K562 (cell line): ENCODE results near the gene IL7R. TPM values are rescaled to one million over a fixed set of nuclear protein-coding genes. Genes with fewer than 3 reads are reported as not detected.

Source experiments
- ATAC-seq: fragments of 200-7000 bp; cut with Tn5 transposase; 3 replicates; pipeline ENCODE4 v1.9.1; 2020; ENCODE audit warnings: moderate library complexity
- BruUV-seq: library from RNA; stranded (reverse); fragments of 400-500 nt; replicated peaks from 2 replicates; lab custom pipeline; 2021; lab: Mats Ljungman, UMichigan
- CTCF ChIA-PET: fragments of 300-600 bp; formaldehyde crosslinking; extraction: SDS; loops from one replicate; lab custom pipeline; 2021; ENCODE audit warnings: low intra/inter-chr PET ratio; lab: Yijun Ruan, JAX
- POLR2A ChIA-PET: fragments of 300-600, 350-650 bp; sonication (Branson Sonifier 250); formaldehyde crosslinking; extraction: SDS; loops from one replicate; lab custom pipeline; 2021; ENCODE audit warnings: antibody characterized with exemption, inconsistent platforms; lab: Yijun Ruan, JAX
- DNase-seq, 4 experiments: peaks; one replicate each; pipeline versions ENCODE4 v3.0.0 to v3.0.0-alpha.2; 2011 to 2018; ENCODE audit warnings: low spot score in 3 of 4, mixed read lengths in 3 of 4; ENCODE audit errors: extremely low read depth in 1 of 4
- FAIRE-seq: peaks from 2 replicates; lab custom pipeline; 2011; peaks lifted over from hg19 to GRCh38; lab: Jason Lieb, UNC
- H2AFZ ChIP-seq: 2 replicates; pipeline ENCODE4 v1.6.0; 2011; ENCODE audit warnings: low read depth, low read length, control low read depth, inconsistent platforms
- H3K27ac ChIP-seq: fragments of 200-600 bp; 3 replicates; pipeline ENCODE4 v1.8.0; 2011; ENCODE audit warnings: low read depth, mild to moderate bottlenecking, control low read depth, inconsistent platforms, low read length, moderate library complexity, mixed read lengths; ENCODE audit errors: extremely low read depth
- H3K27me3 ChIP-seq, 2 experiments: fragments of 300-600 bp in 1 of 2; 2 replicates in 1 of 2; 3 replicates in 1 of 2; pipeline versions ENCODE4 v1.6.0 to v1.8.0; 2011; ENCODE audit warnings: inconsistent platforms in 2 of 2, low read length in 2 of 2, mild to moderate bottlenecking in 1 of 2, mixed read lengths in 1 of 2, moderate library complexity in 1 of 2; ENCODE audit not compliant: control insufficient read depth in 2 of 2, insufficient read depth in 2 of 2
- H3K36me3 ChIP-seq: fragments of 300-600 bp; 3 replicates; pipeline ENCODE4 v1.8.0; 2011; ENCODE audit warnings: mild to moderate bottlenecking, low read length, inconsistent platforms; ENCODE audit not compliant: control insufficient read depth, insufficient read depth
- H3K4me1 ChIP-seq, 2 experiments: fragments of 200-600 bp in 1 of 2; replicated peaks in 1 of 2; 2 replicates in 1 of 2; 3 replicates in 1 of 2; pipeline versions ENCODE4 v1.5.1 to v1.8.0; 2011; ENCODE audit warnings: inconsistent platforms in 2 of 2, low read length in 2 of 2, mild to moderate bottlenecking in 1 of 2, mixed read lengths in 1 of 2, moderate library complexity in 1 of 2; ENCODE audit not compliant: control insufficient read depth in 2 of 2, insufficient read depth in 2 of 2
- H3K4me2 ChIP-seq: 2 replicates; pipeline ENCODE4 v1.6.1; 2011; ENCODE audit warnings: low read length, control low read depth, inconsistent platforms, mixed read lengths; ENCODE audit not compliant: insufficient read depth
- H3K4me3 ChIP-seq: fragments of 200-600 bp; sonication (generic), shearing (Covaris generic); 2 replicates; pipeline ENCODE4 v1.5.1; 2016; ENCODE audit warnings: control low read depth, inconsistent platforms
- H3K79me2 ChIP-seq: fragments of 200-600 bp; 3 replicates; pipeline ENCODE4 v1.8.0; 2011; ENCODE audit warnings: low read length, inconsistent platforms; ENCODE audit not compliant: control insufficient read depth, insufficient read depth
- H3K9ac ChIP-seq, 2 experiments: 2 replicates each; pipeline versions ENCODE4 v1.6.0 to v1.6.1; 2011; ENCODE audit warnings: low read depth in 2 of 2, low read length in 2 of 2, control low read depth in 1 of 2, inconsistent platforms in 1 of 2, mild to moderate bottlenecking in 1 of 2, mixed read lengths in 1 of 2; ENCODE audit not compliant: insufficient read depth in 1 of 2
- H3K9me1 ChIP-seq: one replicate; pipeline ENCODE4 v1.6.0; 2011; ENCODE audit warnings: inconsistent platforms, mild to moderate bottlenecking, low read length, moderate library complexity; ENCODE audit not compliant: control insufficient read depth, insufficient read depth
- H3K9me3 ChIP-seq: replicated peaks from 2 replicates; pipeline ENCODE4 v1.5.1; 2011; ENCODE audit warnings: low read depth, low read length, inconsistent platforms; ENCODE audit not compliant: control insufficient read depth, insufficient read depth
- H4K20me1 ChIP-seq: replicated peaks from 2 replicates; pipeline ENCODE4 v1.6.1; 2011; ENCODE audit warnings: low read length, inconsistent platforms, mixed read lengths; ENCODE audit not compliant: control insufficient read depth, insufficient read depth
- CSDE1 ChIP-seq, 2 experiments: fragments of 450-650 bp; IDR thresholded peaks; 2 replicates each; pipeline ENCODE4 v1.6.1; 2016; ENCODE audit warnings: mild to moderate bottlenecking in 1 of 2
- HNRNPL ChIP-seq: fragments of 200-400 bp; formaldehyde crosslinking; IDR thresholded peaks from 2 replicates; pipeline ENCODE4 v1.6.1; 2017; ENCODE audit warnings: low read depth, mild to moderate bottlenecking, low read length
- KLF6 ChIP-seq: fragments of 250-450 bp; sonication (Bioruptor Pico); IDR thresholded peaks from 2 replicates; pipeline ENCODE4 v1.4.0; 2020; ENCODE audit warnings: mild to moderate bottlenecking, moderate library complexity, borderline replicate concordance
- MEIS2 ChIP-seq: fragments of 450-650 bp; IDR thresholded peaks from 2 replicates; pipeline ENCODE4 v1.6.1; 2014; ENCODE audit warnings: mild to moderate bottlenecking; ENCODE audit not compliant: partially characterized antibody
- MTF1 ChIP-seq: fragments of 250-450 bp; sonication (Bioruptor Pico); IDR thresholded peaks from 2 replicates; pipeline ENCODE4 v1.9.0; 2021; ENCODE audit warnings: moderate library complexity, mild to moderate bottlenecking, inconsistent platforms, borderline replicate concordance
- MYNN ChIP-seq, 2 experiments: sonication (generic); formaldehyde crosslinking in 1 of 2; IDR thresholded peaks; 2 replicates each; pipeline versions ENCODE4 v1.5.0 to v1.6.1; 2016 to 2020; ENCODE audit warnings: antibody characterized with exemption in 1 of 2, missing genetic modification reagents in 1 of 2
- SMAD4 ChIP-seq: fragments of 250-450 bp; sonication (Bioruptor Pico); conservative IDR thresholded peaks from 2 replicates; pipeline ENCODE4 v1.8.0; 2021; ENCODE audit warnings: inconsistent platforms, mild to moderate bottlenecking, moderate library complexity
- ZBTB1 ChIP-seq: sonication (generic); formaldehyde crosslinking; IDR thresholded peaks from 2 replicates; pipeline ENCODE4 v1.8.1; 2023; ENCODE audit warnings: missing genetic modification reagents, low read depth, mild to moderate bottlenecking, borderline replicate concordance
- ZNF134 ChIP-seq: fragments of 250-450 bp; sonication (Bioruptor Pico); conservative IDR thresholded peaks from 2 replicates; pipeline ENCODE4 v1.4.0; 2020
- ZNF444 ChIP-seq: fragments of 250-450 bp; sonication (Bioruptor Pico); IDR thresholded peaks from 2 replicates; pipeline ENCODE4 v1.4.0; 2020; ENCODE audit warnings: mild to moderate bottlenecking, moderate library complexity
- WGBS: fragments of 100-300 bp; shearing (Covaris generic); methylation state at CpG from one replicate; pipeline ENCODE4 v1.1.6; 2016; ENCODE audit warnings: low coverage, mixed read lengths; ENCODE audit not compliant: insufficient coverage; ENCODE audit errors: missing lambda C conversion rate; 5-methylcytosine and 5-hydroxymethylcytosine counted together
- in situ Hi-C: fragments of 300-500 bp; cut with MboI; formaldehyde crosslinking; loops from 4 replicates; pipeline ENCODE4 v1.15.0; 2018; ENCODE audit warnings: inconsistent platforms, mixed read lengths
- intact Hi-C: fragments of 100-400 bp; cut with micrococcal nuclease; formaldehyde crosslinking; loops from 2 replicates; pipeline ENCODE4 v1.14.2; 2022
- polyA plus RNA-seq, 8 experiments: library from polyadenylated mRNA; depleted of rRNA in 4 of 8; stranded (reverse) in 5 of 8; unstranded in 3 of 8; fragments of >200 nt; fragmentation: Nextera tagmentation in 2 of 8; fragmentation: Illumina TruSeq in 1 of 8; extraction: Ambion mirVana in 2 of 8; extraction: Trizol in 1 of 8; gene quantifications; 2 replicates each; pipeline versions ENCODE4 v1.2.1 to v1.2.3, GENCODE V29; 2011 to 2014; ENCODE audit warnings: inconsistent platforms in 1 of 8, missing spikeins in 1 of 8
- total RNA-seq, 7 experiments: library from RNA; depleted of rRNA in 6 of 7; stranded (reverse); fragments of >200 nt in 6 of 7; fragmentation: Illumina TruSeq in 2 of 7; extraction: Trizol in 2 of 7; gene quantifications; 2 replicates each; pipeline versions ENCODE4 v1.2.1 to v1.2.3, GENCODE V29; 2011 to 2021; ENCODE audit warnings: low replicate concordance in 1 of 7
- TF ChIP-seq, protein P1 (sequence below): fragments of 250-450 bp; sonication (Bioruptor Pico); IDR thresholded peaks from 2 replicates; pipeline ENCODE4 v1.5.0; 2021; ENCODE audit warnings: mild to moderate bottlenecking, moderate library complexity
- TF ChIP-seq, protein P2 (sequence below): sonication (generic); formaldehyde crosslinking; IDR thresholded peaks from 2 replicates; pipeline ENCODE4 v1.8.1; 2023; ENCODE audit warnings: mild to moderate bottlenecking, missing genetic modification reagents
- TF ChIP-seq, protein P3 (sequence below): fragments of 450-650 bp; IDR thresholded peaks from 2 replicates; pipeline ENCODE4 v1.6.1; 2017; ENCODE audit warnings: mild to moderate bottlenecking, moderate library complexity
- TF ChIP-seq, protein P4 (sequence below): fragments of 250-450 bp; sonication (Bioruptor Pico); IDR thresholded peaks from 2 replicates; pipeline ENCODE4 v1.8.0; 2021; ENCODE audit warnings: moderate library complexity, mild to moderate bottlenecking, inconsistent platforms
- TF ChIP-seq, protein P5 (sequence below), 3 experiments: fragments of 200-800 bp in 1 of 3; sonication (Bioruptor generic) in 1 of 3; sonication (generic) in 1 of 3; formaldehyde crosslinking in 1 of 3; IDR thresholded peaks; 2 replicates each; pipeline versions ENCODE4 v1.6.1 to v1.8.0; 2016 to 2022; ENCODE audit warnings: mild to moderate bottlenecking in 2 of 3, missing compliant biosample characterization in 2 of 3, missing genetic modification characterization in 2 of 3, missing genetic modification reagents in 1 of 3

Gene IL7R
- total and polyA plus RNA-seq, 9 of the 15 experiments (the other 6 are each of a cell fraction or from before 2014, with no cell fraction given), result 0.04 to 0.98 (median 0.09) TPM; not detected in 3

DNA sequence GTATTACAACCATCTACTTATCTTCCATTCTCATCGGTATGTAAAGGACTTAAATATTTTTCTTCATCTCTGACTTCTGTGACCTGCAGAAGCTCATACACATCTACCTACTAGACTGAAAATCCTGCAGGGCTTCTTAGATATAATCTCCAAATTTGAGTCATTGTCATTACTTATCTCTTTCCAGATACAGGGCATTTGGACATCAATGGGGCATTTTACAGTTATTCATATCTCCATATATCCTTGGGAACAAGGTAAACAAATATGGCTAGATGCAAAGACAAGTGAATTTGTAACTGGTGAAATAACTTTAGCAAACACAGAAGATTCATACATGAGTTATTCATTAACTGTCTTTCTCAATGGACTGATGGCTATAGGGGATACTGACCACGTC, 37.7 kb upstream of the IL7R start:
- Histone ChIP-seq H2AFZ (no peak overlapping the region), H3K36me3 (no peaks in the 10 kb centered on the region), H3K4me3 (no peak overlapping the region), H3K27me3 (no peaks in the 10 kb centered on the region), H3K9ac (no peak overlapping the region), H3K27ac (no peak overlapping the region), H3K4me2 (no peak overlapping the region), H3K9me1 (no peaks in the 10 kb centered on the region), H3K9me3 (no peaks in the 10 kb centered on the region), H3K79me2 (no peaks in the 10 kb centered on the region), H3K4me1 (no peaks in the 10 kb centered on the region), H4K20me1 (no peaks in the 10 kb centered on the region)
- POLR2A ChIA-PET, result no interaction called here
- BruUV-seq, result no TSS peak
- CTCF ChIA-PET, result no interaction called here
- intact Hi-C loops (no loop called here), in situ Hi-C loops (no loop called here)
- 3% methylated on average over 2 of the region's 2 CpGs for WGBS
- DNase-seq (no peak), ATAC-seq (no peak), FAIRE-seq (no peak)
- TF ChIP-seq, protein P1, sequence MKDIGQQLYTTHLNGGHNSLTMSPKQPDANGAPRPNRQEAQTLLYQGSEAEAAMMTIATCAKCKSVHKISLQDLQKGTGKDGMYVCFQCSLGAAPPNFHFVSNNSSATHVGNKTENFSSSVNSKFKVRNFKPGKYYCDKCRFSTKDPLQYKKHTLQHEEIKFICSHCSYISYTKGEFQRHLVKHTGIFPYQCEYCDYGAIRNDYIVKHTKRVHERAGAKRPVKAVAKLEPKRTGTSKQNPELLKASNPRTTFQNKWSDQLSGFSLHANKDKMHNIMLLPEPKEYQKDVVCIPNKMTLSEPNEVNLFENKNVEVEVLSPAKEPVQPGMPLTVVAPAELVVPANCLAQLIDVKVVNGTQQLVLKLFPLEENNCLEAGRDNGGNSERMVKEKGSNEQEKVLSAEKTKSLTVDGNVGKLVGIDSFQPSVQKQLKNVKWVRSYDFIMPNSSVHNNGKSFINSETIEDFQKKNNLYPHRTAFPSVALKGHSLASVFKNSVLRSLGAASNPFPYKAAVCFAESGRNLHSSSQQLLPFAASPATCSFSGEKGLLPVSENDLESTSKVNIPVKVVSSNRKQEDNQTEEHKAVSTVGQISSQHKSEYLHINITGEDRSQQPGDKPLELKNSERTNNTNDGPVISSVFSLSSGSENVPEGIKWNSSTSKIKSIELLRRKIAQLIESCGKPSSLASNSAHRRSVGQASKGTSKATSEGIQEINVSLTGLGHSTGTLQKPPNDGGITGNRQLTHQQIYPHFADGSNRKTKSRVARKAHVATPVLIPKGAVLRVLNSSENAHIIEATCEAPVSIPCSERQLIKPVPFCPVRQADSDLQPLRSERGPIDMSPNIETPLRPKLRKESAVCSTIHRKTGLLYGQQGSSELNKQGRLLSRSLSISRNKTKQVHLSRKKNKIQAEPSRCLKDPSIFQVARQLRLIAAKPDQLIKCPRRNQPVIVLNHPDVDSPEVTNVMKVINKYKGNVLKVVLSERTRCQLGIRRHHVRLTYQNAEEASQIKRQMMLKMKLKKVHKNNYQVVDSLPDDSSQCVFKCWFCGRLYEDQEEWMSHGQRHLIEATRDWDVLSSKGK (CRISPR knock-in tag), result no peak
- TF ChIP-seq ZNF444 (CRISPR knock-in tag), result no peak
- TF ChIP-seq, protein P2, sequence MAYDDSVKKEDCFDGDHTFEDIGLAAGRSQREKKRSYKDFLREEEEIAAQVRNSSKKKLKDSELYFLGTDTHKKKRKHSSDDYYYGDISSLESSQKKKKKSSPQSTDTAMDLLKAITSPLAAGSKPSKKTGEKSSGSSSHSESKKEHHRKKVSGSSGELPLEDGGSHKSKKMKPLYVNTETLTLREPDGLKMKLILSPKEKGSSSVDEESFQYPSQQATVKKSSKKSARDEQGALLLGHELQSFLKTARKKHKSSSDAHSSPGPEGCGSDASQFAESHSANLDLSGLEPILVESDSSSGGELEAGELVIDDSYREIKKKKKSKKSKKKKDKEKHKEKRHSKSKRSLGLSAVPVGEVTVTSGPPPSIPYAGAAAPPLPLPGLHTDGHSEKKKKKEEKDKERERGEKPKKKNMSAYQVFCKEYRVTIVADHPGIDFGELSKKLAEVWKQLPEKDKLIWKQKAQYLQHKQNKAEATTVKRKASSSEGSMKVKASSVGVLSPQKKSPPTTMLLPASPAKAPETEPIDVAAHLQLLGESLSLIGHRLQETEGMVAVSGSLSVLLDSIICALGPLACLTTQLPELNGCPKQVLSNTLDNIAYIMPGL (CRISPR knock-in tag), result no peak
- TF ChIP-seq MTF1 (CRISPR knock-in tag), result no peak
- TF ChIP-seq, protein P3, sequence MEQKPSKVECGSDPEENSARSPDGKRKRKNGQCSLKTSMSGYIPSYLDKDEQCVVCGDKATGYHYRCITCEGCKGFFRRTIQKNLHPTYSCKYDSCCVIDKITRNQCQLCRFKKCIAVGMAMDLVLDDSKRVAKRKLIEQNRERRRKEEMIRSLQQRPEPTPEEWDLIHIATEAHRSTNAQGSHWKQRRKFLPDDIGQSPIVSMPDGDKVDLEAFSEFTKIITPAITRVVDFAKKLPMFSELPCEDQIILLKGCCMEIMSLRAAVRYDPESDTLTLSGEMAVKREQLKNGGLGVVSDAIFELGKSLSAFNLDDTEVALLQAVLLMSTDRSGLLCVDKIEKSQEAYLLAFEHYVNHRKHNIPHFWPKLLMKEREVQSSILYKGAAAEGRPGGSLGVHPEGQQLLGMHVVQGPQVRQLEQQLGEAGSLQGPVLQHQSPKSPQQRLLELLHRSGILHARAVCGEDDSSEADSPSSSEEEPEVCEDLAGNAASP, result no peak
- TF ChIP-seq, protein P4, sequence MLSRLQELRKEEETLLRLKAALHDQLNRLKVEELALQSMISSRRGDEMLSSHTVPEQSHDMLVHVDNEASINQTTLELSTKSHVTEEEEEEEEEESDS (CRISPR knock-in tag), result no peak
- TF ChIP-seq KLF6, result no peak
- TF ChIP-seq MEIS2, result no peak
- no peak for TF ChIP-seq SMAD4
- no peak for TF ChIP-seq HNRNPL
- TF ChIP-seq MYNN (IDR thresholded peaks at IDR 0.05), result no peak
- no peak for TF ChIP-seq MYNN (CRISPR knock-in tag; IDR thresholded peaks at IDR 0.05)
- TF ChIP-seq, protein P5, sequence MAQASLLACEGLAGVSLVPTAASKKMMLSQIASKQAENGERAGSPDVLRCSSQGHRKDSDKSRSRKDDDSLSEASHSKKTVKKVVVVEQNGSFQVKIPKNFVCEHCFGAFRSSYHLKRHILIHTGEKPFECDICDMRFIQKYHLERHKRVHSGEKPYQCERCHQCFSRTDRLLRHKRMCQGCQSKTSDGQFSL (CRISPR knock-in tag; IDR thresholded peaks at IDR 0.05), result no peak
- TF ChIP-seq, protein P5 (tag; IDR thresholded peaks at IDR 0.05), result no peak
- TF ChIP-seq ZNF134 (CRISPR knock-in tag), result no peak
- no peak for TF ChIP-seq CSDE1 (IDR thresholded peaks at IDR 0.05)
- no peak for TF ChIP-seq ZBTB1 (CRISPR knock-in tag)
